ENCODE results near the gene TAS2R3. TPM values are rescaled to one million over a fixed set of nuclear protein-coding genes. Genes with fewer than 3 reads are reported as not detected.

TAS2R3 gene
- total RNA-seq, 3 donors from 2014 or later: 2.2 to 4.8 (median 3.9) TPM

- Histone ChIP-seq H3K27ac (no peak overlapping the region), H3K4me3 (no peak overlapping the region), H3K27me3 (no peaks in the 10 kb centered on the region), H3K9me3 (no peaks in the 10 kb centered on the region), H3K36me3 (no peaks in the 10 kb centered on the region), H3K4me1 (no peaks in the 10 kb centered on the region)
- DNase-seq (ENCODE audit: low spot score in 2 of 2): no peak
- intact Hi-C loops (cut with DNase I; ENCODE audit: low total_unique reads): loop anchor here (5.0 kb wide), 1 partner anchor 1150 kb away; no protein-coding TSS in a partner anchor
- no peak for TF ChIP-seq POLR2AphosphoS5 (IDR thresholded peaks at IDR 0.05)
These were observed 41.4 kb upstream of the TAS2R3 start for GRCh38 chr7:141722529-141722928.

DNA sequence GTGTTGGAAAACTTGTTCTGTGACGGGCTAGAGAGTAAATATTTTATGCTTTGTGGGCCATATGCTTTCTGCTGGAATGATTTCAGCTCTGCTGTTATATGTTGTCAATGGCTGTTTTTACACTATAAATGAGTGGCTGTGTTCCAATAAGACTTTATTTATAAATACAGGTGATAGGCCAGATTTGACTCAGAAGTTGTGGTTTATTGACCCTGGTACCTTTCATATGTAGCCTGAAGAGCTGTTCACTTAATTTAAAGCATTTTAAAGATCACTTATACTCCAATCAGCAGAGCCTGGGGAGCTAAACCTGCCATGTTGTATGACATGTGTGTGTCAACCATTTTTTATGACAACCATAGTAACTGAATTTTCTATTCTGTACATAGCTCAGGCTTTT lies 34.9 kb upstream of the TAS2R3 start:
- H3K36me3 ChIP-seq: no peaks in the 10 kb centered on the region
- H3K9me3 ChIP-seq: no peaks in the 10 kb centered on the region
- DNase-seq (ENCODE audit: low spot score in 2 of 2): no peak
- intact Hi-C loops (cut with DNase I; ENCODE audit: low total_unique reads): no loop called here
- no peak for TF ChIP-seq POLR2AphosphoS5 (IDR thresholded peaks at IDR 0.05)
- TF ChIP-seq POLR2A (IDR thresholded peaks at IDR 0.05): no peak
- TF ChIP-seq, protein P1, sequence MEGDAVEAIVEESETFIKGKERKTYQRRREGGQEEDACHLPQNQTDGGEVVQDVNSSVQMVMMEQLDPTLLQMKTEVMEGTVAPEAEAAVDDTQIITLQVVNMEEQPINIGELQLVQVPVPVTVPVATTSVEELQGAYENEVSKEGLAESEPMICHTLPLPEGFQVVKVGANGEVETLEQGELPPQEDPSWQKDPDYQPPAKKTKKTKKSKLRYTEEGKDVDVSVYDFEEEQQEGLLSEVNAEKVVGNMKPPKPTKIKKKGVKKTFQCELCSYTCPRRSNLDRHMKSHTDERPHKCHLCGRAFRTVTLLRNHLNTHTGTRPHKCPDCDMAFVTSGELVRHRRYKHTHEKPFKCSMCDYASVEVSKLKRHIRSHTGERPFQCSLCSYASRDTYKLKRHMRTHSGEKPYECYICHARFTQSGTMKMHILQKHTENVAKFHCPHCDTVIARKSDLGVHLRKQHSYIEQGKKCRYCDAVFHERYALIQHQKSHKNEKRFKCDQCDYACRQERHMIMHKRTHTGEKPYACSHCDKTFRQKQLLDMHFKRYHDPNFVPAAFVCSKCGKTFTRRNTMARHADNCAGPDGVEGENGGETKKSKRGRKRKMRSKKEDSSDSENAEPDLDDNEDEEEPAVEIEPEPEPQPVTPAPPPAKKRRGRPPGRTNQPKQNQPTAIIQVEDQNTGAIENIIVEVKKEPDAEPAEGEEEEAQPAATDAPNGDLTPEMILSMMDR (IDR thresholded peaks at IDR 0.05): no peak
- no peaks in the 10 kb centered on the region for H3K4me1 ChIP-seq
- H3K4me3 ChIP-seq: no peak overlapping the region
- H3K27me3 ChIP-seq: no peaks in the 10 kb centered on the region
- H3K27ac ChIP-seq: no peak overlapping the region

DNA sequence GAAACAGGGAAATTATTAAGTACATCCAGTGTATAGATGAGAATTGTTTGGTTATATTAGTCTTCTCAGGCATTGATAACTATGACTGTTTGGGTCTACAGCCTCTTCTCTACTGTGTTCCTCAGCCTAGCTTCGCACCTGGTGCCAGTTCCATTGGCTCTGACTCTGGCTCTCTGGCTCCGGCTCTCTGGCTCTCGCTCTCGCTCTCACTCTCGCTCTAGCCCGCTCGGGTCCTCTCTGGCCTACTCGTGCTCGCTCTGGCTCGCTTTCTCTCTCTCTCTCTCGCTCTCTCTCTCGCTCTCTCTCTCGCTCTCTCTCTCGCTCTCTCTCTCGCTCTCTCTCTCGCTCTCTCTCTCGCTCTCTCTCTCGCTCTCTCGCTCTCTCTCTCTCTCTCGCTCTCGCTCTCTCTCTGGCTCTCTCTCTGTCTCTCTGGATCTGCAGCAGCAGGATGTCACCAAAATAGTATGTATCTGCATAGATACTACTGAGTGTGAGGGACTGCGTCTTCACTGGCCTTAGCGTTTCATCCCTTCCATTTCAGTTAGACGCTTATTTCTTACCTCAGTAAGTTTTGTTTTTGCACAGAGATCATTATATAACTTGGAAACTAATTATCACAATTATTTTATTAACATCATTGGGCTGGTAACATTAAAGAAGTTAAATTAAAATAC lies 32.3 kb upstream of the TAS2R3 start:
- Histone ChIP-seq H3K4me3 (no peak overlapping the region), H3K27ac (no peak overlapping the region), H3K36me3 (no peaks in the 10 kb centered on the region), H3K9me3 (no peaks in the 10 kb centered on the region), H3K4me1 (no peaks in the 10 kb centered on the region), H3K27me3 (no peaks in the 10 kb centered on the region)
- intact Hi-C loops (cut with DNase I; ENCODE audit: low total_unique reads): no loop called here
- no peak for TF ChIP-seq POLR2A (IDR thresholded peaks at IDR 0.05)
- TF ChIP-seq, protein P1 (IDR thresholded peaks at IDR 0.05): no peak
- no peak for TF ChIP-seq POLR2AphosphoS5 (IDR thresholded peaks at IDR 0.05)
- no peak for DNase-seq (ENCODE audit: low spot score in 2 of 2)

- H3K36me3 ChIP-seq: peaks cover 4% of the 10 kb centered on the region
- DNase-seq (ENCODE audit: low spot score in 2 of 2): peak in 1 of 2 donors; percentile 18
- intact Hi-C loops (cut with DNase I; ENCODE audit: low total_unique reads): no loop called here
- H3K9me3 ChIP-seq: no peaks in the 10 kb centered on the region
- TF ChIP-seq POLR2A (IDR thresholded peaks at IDR 0.05) (no peak), POLR2AphosphoS5 (IDR thresholded peaks at IDR 0.05) (no peak)
- TF ChIP-seq, protein P1 (IDR thresholded peaks at IDR 0.05): no peak
- H3K4me3 ChIP-seq: peak overlapping the region; percentile 66 to 86 (median 69)
- peaks cover 0 to 8% of the 10 kb centered on the region in 2 donors for H3K4me1 ChIP-seq
- no peaks in the 10 kb centered on the region for H3K27me3 ChIP-seq
- peak overlapping the region; percentile 87 to 89 for H3K27ac ChIP-seq
These were observed 26.6 kb upstream of the TAS2R3 start for GRCh38 chr7:141737118-141737835.

DNA sequence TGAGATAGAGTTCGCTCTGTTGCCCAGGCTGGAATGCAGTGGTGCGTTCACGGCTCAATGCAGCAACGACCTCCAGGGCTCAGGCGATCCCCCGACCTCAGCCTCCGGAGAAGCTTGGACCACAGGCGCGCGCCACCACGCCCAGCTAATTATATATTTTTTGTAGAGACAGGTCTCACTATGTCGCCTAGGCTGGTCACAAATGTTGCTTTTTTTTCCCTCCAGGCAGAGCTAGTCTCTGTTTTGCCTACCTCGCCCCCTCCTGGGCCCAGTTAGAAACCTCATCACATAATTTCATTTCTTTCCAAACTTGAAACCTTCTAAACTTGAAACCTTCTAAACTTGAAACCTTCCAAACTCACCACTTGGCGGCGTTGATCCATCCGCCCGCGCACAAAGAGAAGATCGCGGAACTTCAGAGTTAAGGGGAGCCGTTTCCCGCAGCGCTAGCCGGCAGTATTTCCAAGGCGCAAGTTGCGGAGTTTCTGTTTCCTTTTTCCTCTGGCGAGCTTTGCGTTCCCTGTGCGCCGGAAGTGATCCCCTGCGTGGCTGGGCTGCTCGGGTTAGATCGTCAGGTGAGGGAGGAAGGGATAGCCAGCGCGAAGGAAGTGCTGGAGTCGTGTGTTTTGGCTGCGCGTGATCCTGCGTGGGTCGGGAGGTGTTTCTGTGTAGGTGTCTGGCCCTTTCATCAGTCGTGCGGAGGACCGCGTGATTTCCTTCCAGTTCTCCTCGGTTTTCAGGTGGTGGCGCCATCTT lies 25.9 kb upstream of the TAS2R3 start, which contains the start of gene SSBP1:
TSS of gene SSBP1 (plus strand) at position 523 of the 756 bp plus-strand sequence. CDS start 809 bp downstream, outside the sequence.
- intact Hi-C loops (cut with DNase I; ENCODE audit: low total_unique reads): no loop called here
- Histone ChIP-seq H3K27me3 (no peaks in the 10 kb centered on the region), H3K36me3 (peaks cover 4% of the 10 kb centered on the region), H3K4me3 (peak within 1 kb of the TSS; percentile 66 to 86 (median 69)), H3K27ac (peak within 1 kb of the TSS; percentile 87 to 89), H3K4me1 (peaks cover 0 to 8% of the 10 kb centered on the region in 2 donors), H3K9me3 (no peaks in the 10 kb centered on the region)
- TF ChIP-seq POLR2AphosphoS5 (IDR thresholded peaks at IDR 0.05): peak; percentile 89 to 97 (median 95)
- TF ChIP-seq, protein P1 (IDR thresholded peaks at IDR 0.05): peak; percentile 23 to 93 (median 88)
- TF ChIP-seq POLR2A (IDR thresholded peaks at IDR 0.05): peak; percentile 70
- DNase-seq (ENCODE audit: low spot score in 2 of 2): peak; percentile 86 to 89
